HL-60 (cell line): ENCODE data around the gene TSHZ1.

Experiments used
- CTCF ChIP-seq: IDR thresholded peaks from one replicate; pipeline ENCODE4 v1.5.1; 2011; ENCODE audit warnings: low read length, control low read depth, inconsistent platforms; ENCODE audit not compliant: insufficient read depth
- GABPA ChIP-seq: IDR thresholded peaks from 2 replicates; pipeline ENCODE4 v1.6.1; 2012; ENCODE audit warnings: low read depth
- POLR2AphosphoS5 ChIP-seq: IDR thresholded peaks from 2 replicates; pipeline ENCODE4 v1.6.1; 2012; ENCODE audit warnings: low read depth
- REST ChIP-seq: IDR thresholded peaks from 2 replicates; pipeline ENCODE4 v1.6.1; 2012; ENCODE audit warnings: low read depth; ENCODE audit not compliant: insufficient replicate concordance
- SPI1 ChIP-seq: IDR thresholded peaks from 2 replicates; pipeline ENCODE4 v1.6.1; 2012; ENCODE audit warnings: low read depth, mild to moderate bottlenecking, borderline replicate concordance

- TF ChIP-seq CTCF (no peak), REST (no peak), POLR2AphosphoS5 (no peak), GABPA (no peak), SPI1 (no peak)
Observed at GRCh38 chr18:75228967-75229366, 18.4 kb downstream of the TSHZ1 start.
